GM23338 (cell line): ENCODE data around the gene ASCL5.

Experiments
- EZH2phosphoT487 ChIP-seq: fragments of 200-600 bp; sonication (generic); IDR thresholded peaks from one replicate; pipeline ENCODE4 v1.8.1; 2018; ENCODE audit warnings: antibody characterized with exemption; ENCODE audit not compliant: unreplicated experiment
- ZNF114 ChIP-seq: fragments of 250-450 bp; sonication (Bioruptor Pico); IDR thresholded peaks from 2 replicates; pipeline ENCODE4 v1.5.0; 2020; ENCODE audit warnings: mild to moderate bottlenecking, moderate library complexity
- TF ChIP-seq, protein P1 (sequence below), 2 experiments: fragments of 200-600 bp in 1 of 2; sonication (generic) in 1 of 2; conservative IDR thresholded peaks; 2 replicates each; pipeline versions ENCODE4 v1.5.1 to v1.6.1; 2016 to 2017; ENCODE audit warnings: antibody characterized with exemption in 2 of 2, low read depth in 2 of 2, mild to moderate bottlenecking in 2 of 2, moderate library complexity in 1 of 2
- TF ChIP-seq, protein P2 (sequence below): IDR thresholded peaks from one replicate; pipeline ENCODE4 v1.6.1; 2018; ENCODE audit warnings: antibody characterized with exemption; ENCODE audit not compliant: unreplicated experiment

DNA sequence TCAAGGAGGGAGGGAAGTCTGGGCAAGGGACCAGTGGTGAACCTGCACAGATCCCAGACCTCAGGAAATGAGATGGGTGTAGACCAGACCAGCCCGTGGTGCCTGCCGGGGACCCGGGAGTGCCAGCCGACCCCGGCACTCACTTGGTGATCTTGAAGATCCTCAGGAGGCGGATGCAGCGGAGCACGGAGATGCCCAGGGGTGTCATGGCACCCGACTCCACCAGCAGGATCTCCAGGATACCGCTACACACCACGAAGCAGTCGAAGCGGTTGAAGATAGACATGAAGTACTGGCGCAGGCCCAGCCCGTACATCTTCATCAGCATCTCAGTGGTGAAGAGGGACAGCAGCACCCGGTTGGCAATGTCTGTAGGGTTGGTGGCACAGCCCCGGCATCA lies 49.2 kb downstream of the ASCL5 start:
- TF ChIP-seq, protein P1, sequence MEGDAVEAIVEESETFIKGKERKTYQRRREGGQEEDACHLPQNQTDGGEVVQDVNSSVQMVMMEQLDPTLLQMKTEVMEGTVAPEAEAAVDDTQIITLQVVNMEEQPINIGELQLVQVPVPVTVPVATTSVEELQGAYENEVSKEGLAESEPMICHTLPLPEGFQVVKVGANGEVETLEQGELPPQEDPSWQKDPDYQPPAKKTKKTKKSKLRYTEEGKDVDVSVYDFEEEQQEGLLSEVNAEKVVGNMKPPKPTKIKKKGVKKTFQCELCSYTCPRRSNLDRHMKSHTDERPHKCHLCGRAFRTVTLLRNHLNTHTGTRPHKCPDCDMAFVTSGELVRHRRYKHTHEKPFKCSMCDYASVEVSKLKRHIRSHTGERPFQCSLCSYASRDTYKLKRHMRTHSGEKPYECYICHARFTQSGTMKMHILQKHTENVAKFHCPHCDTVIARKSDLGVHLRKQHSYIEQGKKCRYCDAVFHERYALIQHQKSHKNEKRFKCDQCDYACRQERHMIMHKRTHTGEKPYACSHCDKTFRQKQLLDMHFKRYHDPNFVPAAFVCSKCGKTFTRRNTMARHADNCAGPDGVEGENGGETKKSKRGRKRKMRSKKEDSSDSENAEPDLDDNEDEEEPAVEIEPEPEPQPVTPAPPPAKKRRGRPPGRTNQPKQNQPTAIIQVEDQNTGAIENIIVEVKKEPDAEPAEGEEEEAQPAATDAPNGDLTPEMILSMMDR (conservative IDR thresholded peaks at IDR 0.05; ENCODE audit: low read depth in 2 of 2): no peak
- TF ChIP-seq ZNF114 (CRISPR knock-in tag) (no peak), EZH2phosphoT487 (no peak)
- TF ChIP-seq, protein P2, sequence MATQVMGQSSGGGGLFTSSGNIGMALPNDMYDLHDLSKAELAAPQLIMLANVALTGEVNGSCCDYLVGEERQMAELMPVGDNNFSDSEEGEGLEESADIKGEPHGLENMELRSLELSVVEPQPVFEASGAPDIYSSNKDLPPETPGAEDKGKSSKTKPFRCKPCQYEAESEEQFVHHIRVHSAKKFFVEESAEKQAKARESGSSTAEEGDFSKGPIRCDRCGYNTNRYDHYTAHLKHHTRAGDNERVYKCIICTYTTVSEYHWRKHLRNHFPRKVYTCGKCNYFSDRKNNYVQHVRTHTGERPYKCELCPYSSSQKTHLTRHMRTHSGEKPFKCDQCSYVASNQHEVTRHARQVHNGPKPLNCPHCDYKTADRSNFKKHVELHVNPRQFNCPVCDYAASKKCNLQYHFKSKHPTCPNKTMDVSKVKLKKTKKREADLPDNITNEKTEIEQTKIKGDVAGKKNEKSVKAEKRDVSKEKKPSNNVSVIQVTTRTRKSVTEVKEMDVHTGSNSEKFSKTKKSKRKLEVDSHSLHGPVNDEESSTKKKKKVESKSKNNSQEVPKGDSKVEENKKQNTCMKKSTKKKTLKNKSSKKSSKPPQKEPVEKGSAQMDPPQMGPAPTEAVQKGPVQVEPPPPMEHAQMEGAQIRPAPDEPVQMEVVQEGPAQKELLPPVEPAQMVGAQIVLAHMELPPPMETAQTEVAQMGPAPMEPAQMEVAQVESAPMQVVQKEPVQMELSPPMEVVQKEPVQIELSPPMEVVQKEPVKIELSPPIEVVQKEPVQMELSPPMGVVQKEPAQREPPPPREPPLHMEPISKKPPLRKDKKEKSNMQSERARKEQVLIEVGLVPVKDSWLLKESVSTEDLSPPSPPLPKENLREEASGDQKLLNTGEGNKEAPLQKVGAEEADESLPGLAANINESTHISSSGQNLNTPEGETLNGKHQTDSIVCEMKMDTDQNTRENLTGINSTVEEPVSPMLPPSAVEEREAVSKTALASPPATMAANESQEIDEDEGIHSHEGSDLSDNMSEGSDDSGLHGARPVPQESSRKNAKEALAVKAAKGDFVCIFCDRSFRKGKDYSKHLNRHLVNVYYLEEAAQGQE: no peak
